HEK293 (cell line): ENCODE measurements around the gene FRYL.

Experiments used
- ATF2 ChIP-seq: fragments of 450-650 bp; formaldehyde crosslinking; IDR thresholded peaks from 2 replicates; pipeline ENCODE4 v1.5.1; 2016; ENCODE audit warnings: missing biosample characterization, missing genetic modification characterization, low read depth
- ZNF639 ChIP-seq: fragments of 450-650 bp; formaldehyde crosslinking; IDR thresholded peaks from 2 replicates; pipeline ENCODE4 v1.5.1; 2016; ENCODE audit warnings: missing biosample characterization, missing genetic modification characterization
- ZNF670 ChIP-seq: fragments of 450-650 bp; formaldehyde crosslinking; IDR thresholded peaks from 2 replicates; pipeline ENCODE4 v1.5.1; 2016; ENCODE audit warnings: missing biosample characterization, missing genetic modification characterization, low read depth

GRCh38 chr4:48785302-48785701 is 5.2 kb upstream of the FRYL start:
- no peak for TF ChIP-seq ATF2 (tag by site-specific recombination)
- no peak for TF ChIP-seq ZNF639 (tag by site-specific recombination)
- no peak for TF ChIP-seq ZNF670
